ENCODE data around the gene PITPNC1. TPM values are rescaled to one million over a fixed set of nuclear protein-coding genes. Genes with fewer than 3 reads are reported as not detected.

The PITPNC1 gene
- total RNA-seq, 1 experiment from 2014 or later: 40.1 TPM

GRCh38 chr17:67399676-67400075 is 22.6 kb downstream of the PITPNC1 start:
- Mint-ChIP-seq H3K9me3 (ENCODE audit: unreplicated experiment) (no peaks in the 10 kb centered on the region), H3K4me3 (ENCODE audit: unreplicated experiment) (no peak overlapping the region), H3K4me1 (ENCODE audit: insufficient read depth, unreplicated experiment) (no peaks in the 10 kb centered on the region), H3K27me3 (ENCODE audit: insufficient read depth, unreplicated experiment) (no peaks in the 10 kb centered on the region), H3K27ac (ENCODE audit: low read depth, unreplicated experiment) (no peak overlapping the region), H3K36me3 (ENCODE audit: insufficient read depth, unreplicated experiment) (no peaks in the 10 kb centered on the region)
- intact Hi-C loops (cut with micrococcal nuclease): no loop called here
- DNase-seq (ENCODE audit: unreplicated experiment): no peak
- TF ChIP-seq, protein P1, sequence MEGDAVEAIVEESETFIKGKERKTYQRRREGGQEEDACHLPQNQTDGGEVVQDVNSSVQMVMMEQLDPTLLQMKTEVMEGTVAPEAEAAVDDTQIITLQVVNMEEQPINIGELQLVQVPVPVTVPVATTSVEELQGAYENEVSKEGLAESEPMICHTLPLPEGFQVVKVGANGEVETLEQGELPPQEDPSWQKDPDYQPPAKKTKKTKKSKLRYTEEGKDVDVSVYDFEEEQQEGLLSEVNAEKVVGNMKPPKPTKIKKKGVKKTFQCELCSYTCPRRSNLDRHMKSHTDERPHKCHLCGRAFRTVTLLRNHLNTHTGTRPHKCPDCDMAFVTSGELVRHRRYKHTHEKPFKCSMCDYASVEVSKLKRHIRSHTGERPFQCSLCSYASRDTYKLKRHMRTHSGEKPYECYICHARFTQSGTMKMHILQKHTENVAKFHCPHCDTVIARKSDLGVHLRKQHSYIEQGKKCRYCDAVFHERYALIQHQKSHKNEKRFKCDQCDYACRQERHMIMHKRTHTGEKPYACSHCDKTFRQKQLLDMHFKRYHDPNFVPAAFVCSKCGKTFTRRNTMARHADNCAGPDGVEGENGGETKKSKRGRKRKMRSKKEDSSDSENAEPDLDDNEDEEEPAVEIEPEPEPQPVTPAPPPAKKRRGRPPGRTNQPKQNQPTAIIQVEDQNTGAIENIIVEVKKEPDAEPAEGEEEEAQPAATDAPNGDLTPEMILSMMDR (IDR thresholded peaks at IDR 0.05; ENCODE audit: unreplicated experiment): no peak
- CTCF ChIA-PET: no interaction called here
- BruUV-seq (replicated peaks): no TSS peak
- POLR2A ChIA-PET: no interaction called here

DNA sequence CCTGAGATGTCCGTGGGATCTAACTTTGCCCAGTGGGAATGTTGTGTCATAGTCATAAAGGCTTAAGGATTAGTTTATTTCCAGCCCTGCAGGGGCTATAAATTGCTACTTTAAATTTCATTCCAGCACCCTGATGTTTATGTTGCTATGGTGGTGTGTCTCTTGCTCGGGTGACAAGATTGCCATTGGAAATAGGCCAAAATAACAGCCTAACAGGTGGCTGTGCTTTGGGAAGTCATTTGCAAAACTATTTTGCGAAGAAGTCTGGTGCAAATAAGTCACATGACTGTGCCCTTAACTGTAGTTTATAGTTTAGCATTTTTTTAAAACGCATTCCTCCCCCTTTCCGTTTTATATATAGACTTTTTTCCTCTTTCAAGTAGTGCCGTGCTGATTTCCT is 23.1 kb downstream of the PITPNC1 start:
- Mint-ChIP-seq H3K9me3 (ENCODE audit: unreplicated experiment) (no peaks in the 10 kb centered on the region), H3K36me3 (ENCODE audit: insufficient read depth, unreplicated experiment) (no peaks in the 10 kb centered on the region), H3K4me1 (ENCODE audit: insufficient read depth, unreplicated experiment) (no peaks in the 10 kb centered on the region), H3K4me3 (ENCODE audit: unreplicated experiment) (no peak overlapping the region), H3K27me3 (ENCODE audit: insufficient read depth, unreplicated experiment) (no peaks in the 10 kb centered on the region), H3K27ac (ENCODE audit: low read depth, unreplicated experiment) (no peak overlapping the region)
- intact Hi-C loops (cut with micrococcal nuclease): no loop called here
- no peak for DNase-seq (ENCODE audit: unreplicated experiment)
- no TSS peak for BruUV-seq (replicated peaks)
- ChIA-PET CTCF (no interaction called here), POLR2A (no interaction called here)
- TF ChIP-seq, protein P1 (IDR thresholded peaks at IDR 0.05; ENCODE audit: unreplicated experiment): no peak

DNA sequence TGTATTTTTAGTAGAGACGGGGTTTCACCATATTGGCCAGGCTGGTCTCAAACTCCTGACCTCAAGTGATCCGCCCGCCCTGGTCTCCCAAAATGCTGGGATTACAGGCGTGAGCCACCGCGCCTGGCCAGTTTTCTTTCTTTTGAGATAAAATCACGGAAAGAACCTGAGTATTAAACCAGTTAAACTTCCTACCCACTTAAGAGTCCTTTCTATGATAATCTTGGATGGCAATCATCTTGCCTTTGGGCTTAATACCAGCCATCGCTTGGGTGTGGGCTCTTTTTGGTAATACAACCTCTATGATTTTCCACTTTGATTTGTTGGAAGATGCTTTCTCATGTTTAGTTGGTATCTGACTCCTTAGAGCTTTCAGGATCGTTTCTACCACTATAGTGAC is 24.0 kb downstream of the PITPNC1 start:
- no TSS peak for BruUV-seq (replicated peaks)
- Mint-ChIP-seq H3K4me3 (ENCODE audit: unreplicated experiment) (no peak overlapping the region), H3K9me3 (ENCODE audit: unreplicated experiment) (no peaks in the 10 kb centered on the region), H3K4me1 (ENCODE audit: insufficient read depth, unreplicated experiment) (no peaks in the 10 kb centered on the region), H3K27me3 (ENCODE audit: insufficient read depth, unreplicated experiment) (no peaks in the 10 kb centered on the region), H3K36me3 (ENCODE audit: insufficient read depth, unreplicated experiment) (no peaks in the 10 kb centered on the region), H3K27ac (ENCODE audit: low read depth, unreplicated experiment) (no peak overlapping the region)
- no peak for DNase-seq (ENCODE audit: unreplicated experiment)
- POLR2A ChIA-PET: no interaction called here
- CTCF ChIA-PET: interaction anchor here (0.7 kb wide), 1 partner anchor 15 kb away, joined by 3 read pairs; no protein-coding TSS in a partner anchor
- intact Hi-C loops (cut with micrococcal nuclease): no loop called here
- TF ChIP-seq, protein P1 (IDR thresholded peaks at IDR 0.05; ENCODE audit: unreplicated experiment): no peak

GRCh38 chr17:67401598-67402504 is 24.8 kb downstream of the PITPNC1 start:
- POLR2A ChIA-PET: no interaction called here
- no peaks in the 10 kb centered on the region for H3K9me3 Mint-ChIP-seq (ENCODE audit: unreplicated experiment)
- no peak overlapping the region for H3K4me3 Mint-ChIP-seq (ENCODE audit: unreplicated experiment)
- H3K36me3 Mint-ChIP-seq (ENCODE audit: insufficient read depth, unreplicated experiment): no peaks in the 10 kb centered on the region
- TF ChIP-seq, protein P1 (IDR thresholded peaks at IDR 0.05; ENCODE audit: unreplicated experiment): no peak
- no peaks in the 10 kb centered on the region for H3K4me1 Mint-ChIP-seq (ENCODE audit: insufficient read depth, unreplicated experiment)
- no peak overlapping the region for H3K27ac Mint-ChIP-seq (ENCODE audit: low read depth, unreplicated experiment)
- intact Hi-C loops (cut with micrococcal nuclease): no loop called here
- no TSS peak for BruUV-seq (replicated peaks)
- no peaks in the 10 kb centered on the region for H3K27me3 Mint-ChIP-seq (ENCODE audit: insufficient read depth, unreplicated experiment)
- DNase-seq (ENCODE audit: unreplicated experiment): no peak
- CTCF ChIA-PET: interaction anchor here (0.7 to 0.9 kb wide), 2 partner anchors 16 to 24 kb away, joined by 3 read pairs; no protein-coding TSS in a partner anchor

Data from MCF 10A (cell line).